ENCODE measurements around the gene MATN1.
A peak's percentile ranks its signal among the peaks of the same experiment; 100 is the strongest.
"Not testable (repeated sequence)": the region's sequence is repeated elsewhere in the genome, so short reads cannot be mapped to it uniquely, and the experiment has no call there.

MATN1 gene

DNA sequence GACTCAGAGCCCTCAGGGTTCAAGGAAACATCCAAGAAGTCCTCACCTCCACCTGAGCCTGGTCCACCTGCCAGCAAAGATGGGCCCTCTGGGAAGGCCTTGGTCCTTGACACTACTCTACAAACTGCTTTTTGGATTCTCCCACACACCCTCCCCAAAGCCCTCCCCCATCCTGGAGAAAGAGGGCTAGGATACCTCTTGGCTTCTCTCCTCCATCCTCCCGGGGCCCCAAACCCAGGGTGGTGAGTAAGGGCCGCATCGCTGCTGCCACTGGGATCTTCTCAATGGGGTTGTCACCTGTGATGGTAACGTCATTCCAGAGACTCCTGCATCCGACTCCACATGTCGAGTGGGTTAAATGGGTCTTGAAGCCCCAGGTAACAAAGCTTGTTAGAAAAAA lies 26.6 kb downstream of the MATN1 start:
- DNase-seq (ENCODE audit: low read depth in 2 of 2) = no peak

DNA sequence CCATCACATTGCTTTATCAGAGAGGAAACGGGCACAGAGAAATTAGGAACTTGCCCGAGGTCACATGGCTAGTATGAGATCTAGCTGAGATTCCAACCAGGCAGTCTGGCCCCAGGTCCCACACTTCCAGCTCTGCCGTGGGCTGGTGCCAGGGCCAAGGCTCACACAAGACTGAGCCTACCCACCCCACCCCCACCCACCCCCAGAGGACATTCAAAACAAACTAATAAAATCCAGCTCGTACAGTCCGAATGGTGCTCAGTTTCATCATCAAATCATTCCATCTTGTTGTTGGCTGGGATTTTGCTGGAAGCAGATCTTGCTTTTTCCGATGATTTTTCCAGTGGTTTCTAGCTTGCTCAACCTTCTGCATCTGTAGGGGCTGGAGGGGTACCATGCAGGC lies 27.9 kb downstream of the MATN1 start:
- no peak for DNase-seq (ENCODE audit: low read depth in 2 of 2)

DNA sequence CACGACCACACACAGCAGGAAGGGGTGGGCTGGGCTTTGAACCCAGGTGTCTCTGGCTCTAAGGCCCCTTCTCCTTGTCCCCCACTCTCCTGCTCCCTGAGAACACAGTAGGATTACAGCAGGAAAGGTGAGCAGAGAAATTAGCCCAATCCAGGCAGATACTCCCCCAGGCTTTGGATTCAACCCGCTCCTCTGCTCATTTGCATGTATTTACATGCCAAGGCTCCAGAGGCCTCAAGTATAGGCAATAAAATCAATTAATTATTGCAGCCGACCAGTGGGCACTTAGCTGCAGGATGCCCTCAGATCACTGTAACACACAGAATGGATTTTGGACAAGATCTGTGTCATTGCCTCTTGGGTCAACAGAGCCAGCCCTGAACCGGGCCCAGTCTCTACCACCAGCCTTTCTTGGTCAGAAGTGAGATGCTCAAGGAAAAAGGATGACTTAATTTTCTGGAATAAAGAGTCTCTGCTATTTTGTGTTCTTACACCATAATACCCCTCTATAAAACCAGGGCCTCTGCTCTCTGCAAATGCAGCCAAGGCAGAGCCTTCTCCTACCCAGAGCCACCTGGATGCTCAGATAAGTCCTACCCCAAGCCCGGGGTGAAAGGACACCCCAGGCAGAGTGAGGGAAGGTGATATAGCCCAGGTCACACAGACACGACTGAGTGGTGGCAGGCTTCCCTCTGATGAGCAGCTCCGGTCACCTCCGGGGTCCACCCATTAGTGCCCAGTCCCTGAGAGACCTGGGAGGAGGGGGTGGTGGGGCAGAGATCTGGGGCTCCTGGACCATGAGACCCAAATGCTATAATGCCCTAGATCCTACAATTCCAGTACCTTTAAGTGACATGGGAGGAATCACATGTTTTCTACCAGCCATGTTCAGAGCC lies 28.9 kb downstream of the MATN1 start:
- no peak for DNase-seq (ENCODE audit: low read depth in 2 of 2)

DNA sequence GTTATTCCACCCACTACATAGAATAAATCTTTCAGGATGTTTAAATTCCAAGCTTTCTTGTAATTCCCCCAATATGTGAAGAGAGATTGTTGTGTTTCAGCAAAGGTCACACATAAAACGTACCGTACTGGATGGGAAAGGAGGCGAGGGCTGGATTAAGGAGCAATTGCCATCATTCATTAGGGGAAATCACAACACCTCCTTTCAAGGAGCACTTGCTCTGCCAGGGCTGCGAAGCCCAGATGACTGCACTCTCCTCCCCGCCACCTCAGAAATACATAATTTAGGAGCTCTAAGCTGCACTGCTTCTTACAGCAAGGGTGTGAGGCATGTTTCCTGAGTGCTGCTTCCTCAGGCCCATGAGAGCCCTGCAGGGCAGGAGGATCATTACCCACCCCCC lies 29.6 kb downstream of the MATN1 start:
- DNase-seq (ENCODE audit: low read depth in 2 of 2) = no peak

DNA sequence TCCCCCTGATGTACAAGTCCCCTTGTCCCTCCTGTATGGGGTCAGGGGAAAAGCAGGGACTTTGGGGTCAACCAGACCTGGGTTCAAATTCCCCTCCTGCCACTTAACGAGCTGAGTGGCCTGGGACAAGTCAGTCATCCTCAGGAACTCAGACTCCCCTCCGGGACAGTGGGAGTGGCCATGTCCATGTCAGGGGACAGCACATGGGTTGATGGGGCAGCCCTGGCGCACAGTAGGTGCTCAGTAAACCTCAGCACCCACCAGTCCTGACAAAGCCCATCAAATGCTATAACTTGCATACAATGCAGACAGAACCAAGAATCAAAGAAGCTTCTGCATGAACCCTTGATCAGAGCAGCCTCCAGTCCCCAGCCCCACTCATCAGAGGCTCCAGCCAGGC lies 30.0 kb downstream of the MATN1 start:
- DNase-seq (ENCODE audit: low read depth in 2 of 2) = no peak

DNA sequence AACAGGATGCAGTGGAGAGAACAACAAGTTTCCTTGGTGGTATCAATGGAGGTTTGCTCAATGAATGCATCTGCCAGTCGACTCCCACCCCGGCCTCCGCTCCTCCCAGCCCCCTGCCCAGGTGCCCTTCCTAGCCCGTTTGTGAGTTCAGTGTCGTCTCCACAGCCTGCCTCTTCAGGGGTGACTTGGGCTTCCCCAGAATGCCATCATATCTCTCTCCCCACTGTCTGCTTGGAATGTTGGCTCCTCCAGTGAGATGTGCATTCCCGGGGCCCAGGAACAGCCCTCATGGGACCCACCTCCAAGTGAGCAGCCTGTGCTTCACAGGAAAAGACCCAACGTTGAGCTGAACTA lies 30.5 kb downstream of the MATN1 start:
- DNase-seq (ENCODE audit: low read depth in 2 of 2) = no peak

DNA sequence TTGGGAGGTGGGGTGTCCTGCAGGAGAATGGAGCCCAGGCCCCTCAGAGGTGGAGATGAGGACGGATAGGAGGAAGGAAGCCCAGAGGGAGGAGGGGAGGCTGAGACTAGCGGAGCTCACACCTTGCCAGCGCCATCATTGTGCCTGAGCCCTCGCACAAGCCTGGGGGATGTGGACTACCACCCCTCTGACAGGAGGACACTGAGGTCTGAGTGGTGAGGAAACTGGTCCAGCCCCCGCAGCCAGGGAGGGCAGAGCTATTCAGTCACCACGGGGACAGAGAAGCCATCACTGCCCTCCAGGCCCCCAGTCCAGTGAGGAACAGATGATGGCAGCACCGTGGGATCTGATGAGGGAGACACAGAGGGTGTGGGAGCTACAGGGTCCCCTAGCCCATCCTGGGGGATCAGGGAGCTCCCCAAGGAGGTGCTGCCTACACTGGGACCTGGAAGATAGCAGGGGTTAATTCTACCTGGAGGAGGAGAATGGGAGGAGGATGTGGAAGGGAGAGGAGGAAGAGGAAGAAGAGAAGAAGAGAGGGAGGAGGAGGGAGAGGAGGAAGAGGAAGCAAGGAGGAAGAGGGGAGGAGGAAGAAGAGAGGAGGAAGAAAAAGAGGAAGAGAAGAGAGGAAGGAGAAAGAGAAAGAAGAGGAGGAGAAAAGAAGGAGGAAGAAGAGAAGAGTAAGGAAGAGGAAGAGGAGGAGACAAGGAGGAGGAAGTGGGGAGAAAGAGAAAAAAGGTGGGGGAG lies 31.0 kb downstream of the MATN1 start:
- no peak for DNase-seq (ENCODE audit: low read depth in 2 of 2)

DNA sequence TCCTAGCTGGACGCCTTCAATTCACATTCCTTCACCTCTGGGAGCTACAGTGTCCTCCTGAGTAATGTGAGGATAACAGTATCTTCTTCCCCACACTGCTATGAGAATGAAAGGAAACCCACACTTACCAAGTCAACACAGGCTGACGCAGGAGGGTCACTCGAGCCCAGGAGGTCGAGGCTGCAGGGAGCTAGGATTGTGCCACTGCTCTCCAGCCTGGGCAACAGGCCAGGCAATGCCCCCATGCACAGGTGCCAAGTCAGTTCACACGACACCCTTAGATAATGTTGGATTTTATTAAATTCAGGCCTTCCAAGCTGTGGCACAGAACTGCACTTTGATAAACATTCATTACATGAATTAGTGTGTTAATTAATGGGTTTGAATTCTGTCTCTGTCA lies 31.9 kb downstream of the MATN1 start:
- no peak for DNase-seq (ENCODE audit: low read depth in 2 of 2)

DNA sequence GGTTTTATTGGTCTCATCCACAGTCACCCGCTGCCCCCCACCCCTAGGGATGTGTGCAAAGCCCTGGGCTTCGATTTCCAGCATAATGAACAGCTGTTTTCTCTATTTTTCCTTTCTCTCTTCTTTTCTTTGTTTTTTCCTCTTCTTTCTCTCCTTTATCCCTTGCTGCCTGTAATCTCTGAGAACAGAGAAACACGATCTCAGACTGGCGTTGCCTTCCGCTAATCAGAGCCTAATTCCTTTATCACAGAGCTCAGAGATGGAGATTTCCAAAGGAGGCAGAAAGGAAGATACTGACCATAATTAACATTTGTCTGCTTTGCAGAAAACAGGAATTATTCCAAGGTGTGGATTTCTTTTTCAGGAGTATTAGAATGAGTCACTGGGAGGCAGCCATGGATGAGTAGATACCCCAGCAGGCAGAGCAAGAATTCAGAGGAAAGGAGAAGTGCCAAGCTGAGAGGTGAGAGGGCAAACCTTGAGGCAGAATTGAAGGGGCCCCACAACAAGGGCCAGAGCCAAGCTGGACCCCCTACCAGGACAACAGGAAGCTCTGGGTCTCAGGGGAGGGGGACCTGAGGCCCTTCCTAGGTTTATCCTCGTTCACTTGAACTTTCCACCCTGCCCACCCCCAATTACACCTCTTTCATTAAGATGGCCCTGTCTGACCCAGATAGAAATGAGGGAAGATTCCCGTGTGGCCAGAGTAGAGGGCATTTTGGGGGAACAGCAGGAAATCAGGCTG lies 33.3 kb downstream of the MATN1 start:
- DNase-seq (ENCODE audit: low read depth in 2 of 2) = no peak

DNA sequence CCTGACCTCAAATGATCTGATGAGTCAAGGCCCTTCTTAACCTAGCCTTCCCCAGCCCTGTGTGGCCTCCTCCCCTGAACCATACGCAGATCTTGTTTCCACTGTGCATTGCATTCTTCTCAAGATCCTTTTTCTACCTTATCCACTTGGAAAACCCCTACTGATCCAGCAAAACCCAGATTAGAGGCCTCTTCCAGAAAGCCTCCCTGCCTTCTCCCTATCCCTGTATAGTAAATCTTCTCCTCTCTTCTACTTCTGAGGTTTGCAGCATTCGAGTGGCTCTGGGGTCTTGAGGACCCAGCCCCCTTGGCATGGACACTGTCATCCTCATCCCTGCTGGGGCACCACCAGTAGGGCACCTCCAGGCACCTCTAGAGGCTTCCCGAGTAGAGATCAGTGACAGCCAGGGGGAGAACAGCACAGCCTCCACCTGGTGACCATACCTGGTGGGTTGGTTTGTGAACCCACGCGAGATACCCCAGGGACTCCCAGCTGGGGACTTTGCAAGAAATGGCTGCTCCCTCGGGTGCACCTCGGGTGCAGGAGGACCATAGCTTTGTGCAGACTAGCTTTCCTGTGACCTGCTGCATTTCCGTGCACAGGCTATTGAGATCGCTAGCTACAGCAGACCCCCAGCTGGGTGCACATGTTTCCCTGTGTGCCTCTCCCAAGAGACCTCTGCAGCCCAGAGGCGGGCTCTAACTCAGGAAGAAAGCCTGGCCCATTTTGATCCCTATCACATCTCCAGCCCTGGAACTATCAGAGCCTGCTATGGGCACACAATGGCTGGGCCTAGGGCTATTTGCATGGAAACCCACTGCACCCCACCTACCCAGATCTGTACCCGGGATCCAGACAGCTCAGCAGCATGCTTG lies 34.2 kb downstream of the MATN1 start:
- no peak for DNase-seq (ENCODE audit: low read depth in 2 of 2)

DNA sequence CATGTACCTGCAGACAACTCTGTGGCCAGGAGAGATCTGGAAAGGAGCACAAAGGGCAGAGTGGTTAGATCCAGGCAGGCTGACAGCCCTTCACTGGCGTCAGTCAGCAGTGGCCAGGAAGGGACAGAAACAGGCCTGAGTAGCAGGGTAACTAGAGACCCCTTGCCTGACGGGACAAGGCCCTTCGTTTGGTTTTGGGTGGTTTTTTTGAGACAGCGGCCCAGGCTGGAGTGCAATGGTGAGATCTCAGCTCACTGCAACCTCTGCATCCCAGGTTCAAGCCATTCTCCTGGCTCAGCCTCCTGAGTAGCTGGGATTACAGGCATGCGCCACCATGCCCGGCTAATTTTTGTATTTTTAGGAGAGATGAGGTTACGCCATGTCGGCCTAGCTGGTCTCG lies 34.9 kb downstream of the MATN1 start:
- DNase-seq (ENCODE audit: low read depth in 2 of 2) = not testable (repeated sequence)

DNA sequence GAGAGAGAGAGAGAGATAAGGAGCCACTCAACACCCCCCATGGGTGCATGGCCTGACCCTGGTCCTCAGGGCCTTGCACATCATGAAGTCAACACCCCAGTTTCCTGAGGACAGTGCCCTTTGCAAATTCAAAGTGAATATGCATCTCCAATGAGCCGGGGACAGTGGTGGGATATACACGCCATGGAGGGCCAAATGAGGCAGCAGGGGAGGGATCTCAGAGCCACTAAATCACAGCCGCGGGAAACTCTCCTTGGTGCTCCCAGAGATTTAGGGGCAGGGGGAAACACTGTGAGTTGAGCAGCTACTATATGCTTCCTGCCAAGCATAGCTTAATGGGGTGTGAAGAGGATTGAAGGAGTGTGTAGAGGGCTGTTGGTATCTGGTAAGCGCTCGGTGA lies 35.5 kb downstream of the MATN1 start:
- no peak for DNase-seq (ENCODE audit: low read depth in 2 of 2)

DNA sequence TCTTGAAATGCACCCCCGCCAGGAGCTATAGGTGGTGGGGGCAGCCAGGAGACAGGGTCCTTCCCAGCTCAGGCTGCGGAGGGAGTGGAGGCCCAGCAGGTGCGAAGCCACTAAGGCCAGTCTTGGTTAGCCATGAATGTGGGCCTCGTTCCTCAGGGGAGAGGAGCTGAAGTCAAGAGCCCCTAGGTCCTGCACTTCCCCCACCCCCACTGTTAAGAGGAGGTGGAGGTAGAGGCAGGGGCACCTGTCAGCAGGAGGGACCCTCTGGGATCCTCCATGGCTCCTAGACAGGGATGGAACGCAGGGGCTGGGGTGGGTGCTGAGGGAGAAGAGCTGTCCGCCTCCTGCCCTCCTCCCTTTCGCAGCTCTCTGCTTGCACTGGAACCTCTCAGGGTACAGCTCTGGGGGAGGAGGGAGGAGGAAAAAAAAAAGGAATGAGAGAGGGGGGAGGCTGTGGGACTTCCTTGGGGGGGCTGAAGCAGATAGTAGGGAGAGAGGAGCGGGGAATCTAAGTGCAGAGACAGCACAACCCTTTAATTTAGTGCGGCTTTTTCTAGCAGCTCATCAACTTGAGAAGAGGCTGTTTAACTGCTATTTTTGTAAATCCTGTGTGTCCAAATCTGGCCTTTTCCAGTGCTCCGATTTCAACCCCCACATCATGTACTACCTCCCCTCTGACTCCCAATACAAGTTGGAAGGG lies 37.0 kb downstream of the MATN1 start:
- DNase-seq (ENCODE audit: low read depth in 2 of 2) = no peak

DNA sequence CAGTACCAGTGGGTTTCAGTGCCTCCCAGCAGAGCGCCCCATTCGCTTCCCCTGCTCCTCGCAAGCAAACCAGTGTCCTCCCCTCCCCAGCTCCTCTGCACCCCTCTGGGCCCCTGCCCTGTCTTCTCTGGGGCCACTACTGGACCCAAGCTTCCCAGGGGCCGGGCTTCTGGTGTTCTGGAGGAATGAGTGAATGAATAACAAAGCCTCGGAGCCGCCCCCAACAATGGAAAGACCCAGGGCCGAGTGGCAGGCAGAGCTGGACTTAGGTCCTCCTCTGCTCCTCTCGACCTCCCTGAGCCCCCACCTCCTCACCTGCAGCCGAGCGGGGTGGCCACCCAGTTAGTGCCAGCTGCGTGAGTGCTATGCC lies 37.6 kb downstream of the MATN1 start:
- DNase-seq (ENCODE audit: low read depth in 2 of 2) = no peak

DNA sequence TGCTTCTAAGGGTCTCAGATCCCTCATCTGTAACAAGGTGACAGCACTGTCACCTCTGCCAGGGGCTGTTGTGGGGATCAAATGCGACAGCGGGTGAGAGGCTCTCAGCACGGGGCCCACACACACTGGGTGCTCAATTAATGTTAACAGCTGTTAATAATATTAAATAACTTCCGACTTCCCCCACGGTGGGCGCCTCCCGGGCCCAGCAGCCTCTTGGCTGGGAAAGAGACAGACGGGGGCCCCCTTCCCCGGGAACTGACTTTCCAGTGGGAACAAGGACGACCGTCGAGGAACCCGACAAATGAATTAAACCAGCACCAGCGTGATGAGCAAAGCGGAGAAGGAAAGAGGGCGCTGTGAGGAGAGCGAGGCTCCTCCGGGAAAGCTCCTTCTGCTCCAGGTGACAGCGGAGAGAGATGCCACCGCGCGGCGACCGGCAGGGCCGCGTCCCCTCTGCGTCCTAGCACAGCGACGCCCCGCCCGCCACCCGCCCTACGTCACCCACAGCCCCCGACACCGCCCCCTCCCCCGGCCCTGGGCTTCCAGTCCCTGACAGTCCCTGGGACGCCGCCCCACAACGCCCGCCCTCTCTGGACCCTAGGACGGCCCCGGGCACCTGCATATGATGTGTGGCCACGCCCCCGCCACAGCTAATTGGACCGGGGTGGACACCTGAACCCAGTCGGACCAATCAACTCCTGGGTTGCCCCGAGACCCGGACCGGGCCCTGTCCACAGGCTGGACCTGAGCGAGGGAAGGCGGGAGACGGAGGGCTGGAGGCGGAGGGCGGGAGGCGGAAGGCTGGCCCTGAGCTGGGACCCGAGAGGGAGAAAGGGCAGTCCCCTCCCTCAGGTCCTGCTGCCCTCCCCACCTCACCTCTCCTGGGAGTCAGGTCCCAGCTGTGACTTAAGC lies 38.2 kb downstream of the MATN1 start:
- DNase-seq (ENCODE audit: low read depth in 2 of 2) = peak in 1 of 2 donors; percentile 7

DNA sequence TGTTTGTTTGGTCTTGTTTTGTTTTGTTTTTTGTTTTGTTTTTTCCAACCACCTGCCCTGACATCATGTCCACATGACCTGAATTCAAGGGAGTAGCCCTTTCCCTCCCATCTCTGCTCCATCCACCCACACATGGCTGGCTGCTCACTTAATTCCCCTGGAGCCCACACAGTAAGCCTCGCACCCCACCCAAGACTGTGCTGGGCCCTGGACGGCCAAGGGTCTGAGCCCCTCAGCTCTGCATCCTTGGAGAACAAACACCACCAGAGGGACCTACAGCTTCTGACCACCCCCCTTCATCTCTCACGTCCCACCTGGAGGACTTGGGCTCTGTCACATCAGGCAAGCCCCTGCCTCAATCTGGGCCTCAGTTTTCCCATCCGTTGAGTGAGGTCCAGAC lies 39.1 kb downstream of the MATN1 start:
- DNase-seq (ENCODE audit: low read depth in 2 of 2) = no peak

DNA sequence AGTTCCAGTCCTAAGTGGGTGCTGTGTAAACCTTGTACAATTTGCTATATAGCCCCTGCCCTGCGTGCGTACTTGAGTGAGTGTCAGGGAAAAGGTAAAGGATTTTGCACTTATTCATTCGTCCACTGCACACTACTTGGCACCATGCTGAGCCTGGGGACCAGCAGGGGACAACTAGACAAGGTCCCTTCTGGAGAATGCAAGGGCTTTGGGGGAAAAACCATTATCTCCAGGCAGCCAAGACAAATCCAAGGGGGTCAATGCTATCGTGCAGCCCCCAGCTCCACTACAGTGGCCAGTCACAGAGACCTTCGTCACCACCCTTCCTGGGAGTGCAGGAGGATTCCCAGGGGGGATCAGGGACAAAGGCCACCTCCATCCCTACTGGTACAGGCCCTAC lies 39.7 kb downstream of the MATN1 start:
- no peak for DNase-seq (ENCODE audit: low read depth in 2 of 2)

DNA sequence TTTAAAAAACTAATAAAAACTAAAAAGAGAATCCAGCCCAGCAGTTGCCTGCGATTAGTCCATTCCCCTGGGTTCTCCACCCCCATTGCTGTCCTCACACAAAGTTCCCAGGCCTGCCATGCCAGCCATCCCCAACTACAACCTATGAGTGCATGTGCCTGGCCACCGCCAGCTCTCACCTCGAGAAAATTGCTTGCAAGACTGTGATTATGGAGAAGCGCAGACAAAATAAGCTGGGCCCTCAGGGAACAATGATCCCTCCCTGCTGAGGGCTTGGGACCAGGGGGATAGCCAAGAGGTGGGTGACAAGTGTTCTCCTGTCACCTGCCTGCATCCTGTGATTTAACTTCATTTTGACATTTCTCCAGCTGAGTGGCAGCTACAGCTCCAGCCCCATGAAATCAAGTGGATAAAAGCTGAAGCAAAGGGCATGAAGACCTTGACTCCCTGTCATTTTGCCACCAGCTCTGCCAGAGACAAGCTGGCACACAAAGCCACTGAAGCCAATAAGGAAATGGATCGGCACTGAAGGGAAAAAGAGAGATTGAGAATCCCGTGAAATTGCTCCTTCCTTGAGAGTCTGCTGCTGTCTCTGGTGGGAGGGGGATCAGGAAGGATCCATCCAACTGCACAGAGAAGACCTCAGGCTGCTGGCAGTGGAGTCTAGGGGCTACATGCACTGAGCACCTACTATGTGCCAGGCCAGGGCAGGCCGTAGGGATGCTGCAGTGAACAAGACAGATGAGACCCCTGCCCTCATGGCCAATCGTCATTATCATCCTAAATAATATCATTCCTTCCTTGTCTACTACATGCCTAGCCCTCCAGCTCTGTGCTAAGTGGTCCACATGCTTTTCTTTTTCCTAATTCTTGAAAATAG lies 40.7 kb downstream of the MATN1 start:
- no peak for DNase-seq (ENCODE audit: low read depth in 2 of 2)

DNA sequence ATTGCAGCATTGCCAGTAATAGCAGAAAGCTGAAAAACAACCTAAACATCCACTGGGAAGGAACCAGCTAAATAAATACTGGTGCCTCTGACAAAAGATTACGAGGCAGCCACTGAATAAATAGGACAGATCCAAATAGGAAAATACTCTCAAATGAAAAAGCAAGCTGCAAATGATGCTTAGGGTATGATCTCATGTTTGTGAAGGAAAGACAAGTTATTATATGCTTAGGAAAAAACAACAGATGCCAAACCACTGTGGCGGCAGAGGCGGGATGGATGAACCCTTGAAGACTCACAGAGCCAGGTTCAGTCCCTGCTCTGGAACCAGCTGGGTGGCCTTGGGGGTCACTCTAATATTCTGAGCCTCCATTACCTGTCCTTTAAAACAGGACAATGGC lies 41.6 kb downstream of the MATN1 start:
- no peak for DNase-seq (ENCODE audit: low read depth in 2 of 2)
